Prostate gland (tissue), 2 donors: ENCODE results near the gene PGBD5. TPM values are rescaled to one million over a fixed set of nuclear protein-coding genes. Genes with fewer than 3 reads are reported as not detected.

Experiments used
- DNase-seq: peaks from one replicate; pipeline ENCODE4 v3.0.0-alpha.2; 2019; ENCODE audit warnings: low spot score
- H3K27ac ChIP-seq, 2 donors: fragments of 200-600 bp; sonication (generic); 2 replicates each; pipeline ENCODE4 v1.5.1; 2017 to 2019
- H3K27me3 ChIP-seq: fragments of 200-600 bp; sonication (generic); replicated peaks from 2 replicates; pipeline ENCODE4 v1.5.1; 2019; ENCODE audit not compliant: insufficient read depth
- H3K36me3 ChIP-seq, 2 donors: fragments of 200-600 bp; sonication (generic); 1 replicate in 1 of 2; 2 replicates in 1 of 2; pipeline versions ENCODE4 v1.5.1 to v1.8.1; 2017 to 2019
- H3K4me1 ChIP-seq: fragments of 200-600 bp; sonication (generic); replicated peaks from 2 replicates; pipeline ENCODE4 v1.5.1; 2019
- H3K4me3 ChIP-seq, 2 donors: fragments of 200-600 bp; sonication (generic); 2 replicates each; pipeline ENCODE4 v1.5.1; 2017 to 2019
- H3K9me3 ChIP-seq: fragments of 200-600 bp; sonication (generic); 2 replicates; pipeline ENCODE4 v1.5.1; 2017
- CTCF ChIP-seq, 4 experiments: fragments of 200-600 bp in 2 of 4; fragments of 450-650 bp in 2 of 4; sonication (generic) in 2 of 4; IDR thresholded peaks; 1 replicate in 3 of 4; 2 replicates in 1 of 4; pipeline ENCODE4 v1.5.1; 2016 to 2019; ENCODE audit warnings: antibody characterized with exemption in 4 of 4, mild to moderate bottlenecking in 2 of 4, moderate library complexity in 2 of 4
- POLR2A ChIP-seq: fragments of 450-650 bp; IDR thresholded peaks from one replicate; pipeline ENCODE4 v1.6.1; 2016; ENCODE audit warnings: antibody characterized with exemption, mild to moderate bottlenecking
- POLR2AphosphoS5 ChIP-seq: sonication (generic); formaldehyde crosslinking; IDR thresholded peaks from one replicate; pipeline ENCODE4 v1.6.1; 2017; ENCODE audit warnings: antibody characterized with exemption
- WGBS: methylation state at CpG from one replicate; pipeline ENCODE4 v1.1.5; 2018; 5-methylcytosine and 5-hydroxymethylcytosine counted together
- intact Hi-C: fragments of 100-400 bp; cut with DNase I; formaldehyde crosslinking; loops from one replicate; pipeline ENCODE4 v1.14.2; 2022
- total RNA-seq, 2 donors: library from RNA; depleted of rRNA; stranded (reverse); fragments of >200 nt; gene quantifications; one replicate each; pipeline ENCODE4 v1.1.0, GENCODE V29; 2016

PGBD5 gene
- total RNA-seq, 2 donors from 2014 or later: 0.55 to 8.8 TPM

DNA sequence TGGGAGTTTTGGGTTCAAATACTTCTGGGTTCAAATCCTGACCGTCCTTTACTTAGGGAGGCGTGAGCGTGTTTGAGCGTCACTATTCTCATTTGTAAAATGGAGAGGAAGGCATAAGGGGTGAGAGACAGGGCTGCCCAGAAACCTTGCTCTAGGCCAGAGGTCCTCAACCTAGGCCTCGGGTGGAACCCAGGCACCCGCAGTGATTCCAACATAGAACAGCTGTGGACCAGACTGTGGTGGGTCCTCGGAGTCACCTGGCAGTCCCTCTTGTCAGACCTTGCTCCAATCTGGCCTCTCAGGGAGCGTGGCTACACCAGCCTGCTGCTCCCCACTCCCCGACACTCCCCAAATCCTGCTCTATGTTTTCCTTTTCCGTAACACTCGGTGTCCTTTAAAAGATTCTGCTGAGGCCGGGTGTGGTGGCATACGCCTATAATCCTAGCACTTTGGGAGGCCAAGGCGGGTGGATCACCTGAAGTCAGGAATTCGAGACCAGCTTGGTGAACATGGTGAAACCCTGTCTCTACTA, 116.4 kb downstream of the PGBD5 start:
- TF ChIP-seq POLR2AphosphoS5 (no peak), POLR2A (no peak), CTCF (IDR thresholded peaks at IDR 0.05) (no peak)
- H3K36me3 ChIP-seq: no peaks in the 10 kb centered on the region
- H3K4me3 ChIP-seq: no peak overlapping the region
- intact Hi-C loops: loop anchor here (2.0 to 10.0 kb wide), 2 partner anchors 95 to 649 kb away; no protein-coding TSS in a partner anchor
- 98% methylated on average over 15 of the region's 15 CpGs for WGBS
- H3K4me1 ChIP-seq: no peaks in the 10 kb centered on the region
- H3K9me3 ChIP-seq: no peaks in the 10 kb centered on the region
- no peaks in the 10 kb centered on the region for H3K27me3 ChIP-seq
- no peak overlapping the region for H3K27ac ChIP-seq
- no peak for DNase-seq

DNA sequence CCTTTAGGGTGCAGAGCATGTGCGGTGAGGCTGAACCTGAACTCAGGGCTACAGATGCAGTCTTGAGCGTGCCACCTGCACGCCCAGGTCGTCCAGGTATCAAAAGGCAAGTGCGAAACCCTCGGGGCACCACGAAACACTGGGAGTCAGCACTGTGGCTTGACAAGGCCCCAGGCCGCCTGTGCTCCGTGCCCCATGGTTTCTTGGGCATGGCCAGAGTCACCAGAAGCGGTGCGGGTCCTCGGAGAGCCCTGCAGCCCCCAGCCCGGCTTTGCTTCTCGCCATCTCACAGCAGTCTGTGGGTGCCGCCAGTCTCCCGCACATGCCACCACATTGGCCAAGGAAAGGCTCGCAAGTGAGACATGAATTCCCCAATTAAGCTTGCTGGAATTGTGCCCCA, 117.3 kb downstream of the PGBD5 start:
- Histone ChIP-seq H3K36me3 (no peaks in the 10 kb centered on the region), H3K4me1 (no peaks in the 10 kb centered on the region), H3K27me3 (no peaks in the 10 kb centered on the region), H3K4me3 (no peak overlapping the region), H3K9me3 (no peaks in the 10 kb centered on the region), H3K27ac (no peak overlapping the region)
- no peak for DNase-seq
- TF ChIP-seq POLR2AphosphoS5 (no peak), CTCF (IDR thresholded peaks at IDR 0.05) (no peak), POLR2A (no peak)
- WGBS: 97% methylated on average over 17 of the region's 17 CpGs
- intact Hi-C loops: loop anchor here (10.0 kb wide), 1 partner anchor 94 kb away; no protein-coding TSS in a partner anchor

DNA sequence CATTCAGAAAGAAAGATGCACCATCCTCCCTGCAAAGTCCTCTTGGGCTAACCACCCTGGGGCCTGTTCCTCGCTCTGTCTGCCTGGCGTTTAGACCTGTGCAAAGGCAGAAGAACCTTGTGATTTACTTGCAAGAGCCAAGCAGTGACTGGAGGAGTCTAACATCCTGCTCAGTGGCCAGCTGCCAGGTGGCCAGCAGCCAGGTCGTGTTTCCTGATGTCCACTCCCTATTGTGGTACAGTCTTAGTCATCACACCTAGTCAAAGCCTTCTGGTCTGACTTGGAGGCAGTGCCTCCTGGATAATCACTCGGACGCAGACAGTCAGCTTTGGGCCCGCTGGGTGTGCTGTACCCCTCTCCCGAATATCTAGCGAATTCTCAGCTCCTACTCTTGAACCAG, 118.1 kb downstream of the PGBD5 start:
- Histone ChIP-seq H3K9me3 (no peaks in the 10 kb centered on the region), H3K4me3 (no peak overlapping the region), H3K4me1 (no peaks in the 10 kb centered on the region), H3K27ac (no peak overlapping the region), H3K27me3 (no peaks in the 10 kb centered on the region), H3K36me3 (no peaks in the 10 kb centered on the region)
- no peak for TF ChIP-seq CTCF (IDR thresholded peaks at IDR 0.05)
- TF ChIP-seq POLR2AphosphoS5: peak; percentile 77
- TF ChIP-seq POLR2A: no peak
- WGBS: 76% methylated on average over 8 of the region's 8 CpGs
- intact Hi-C loops: loop anchor here (10.0 kb wide), 1 partner anchor 93 kb away; no protein-coding TSS in a partner anchor
- DNase-seq: peak; percentile 79

DNA sequence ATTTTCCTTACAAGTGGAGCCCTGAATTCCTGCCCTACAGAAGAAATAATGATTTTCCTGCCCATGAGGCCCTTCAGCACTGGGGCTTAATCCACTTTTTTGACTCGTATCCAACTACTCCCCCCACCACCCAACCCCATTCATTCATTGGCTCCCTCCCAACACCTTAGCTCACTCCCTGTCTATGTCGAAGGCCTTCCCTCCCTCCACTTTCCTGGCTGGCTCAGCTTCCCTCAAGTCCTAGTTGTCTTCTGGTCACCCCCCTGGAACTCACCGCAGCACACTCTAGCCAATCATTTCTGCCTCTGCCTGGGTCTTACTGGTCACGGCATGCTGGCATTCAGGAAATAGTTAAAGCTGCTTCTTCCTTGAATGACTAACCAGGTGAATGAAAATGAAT, 118.9 kb downstream of the PGBD5 start:
- H3K4me3 ChIP-seq: no peak overlapping the region
- H3K4me1 ChIP-seq: no peaks in the 10 kb centered on the region
- H3K27me3 ChIP-seq: no peaks in the 10 kb centered on the region
- 44% methylated on average over 4 of the region's 4 CpGs for WGBS
- no peaks in the 10 kb centered on the region for H3K36me3 ChIP-seq
- TF ChIP-seq POLR2A (no peak), POLR2AphosphoS5 (no peak), CTCF (IDR thresholded peaks at IDR 0.05) (no peak)
- intact Hi-C loops: loop anchor here (10.0 kb wide), 1 partner anchor 92 kb away; no protein-coding TSS in a partner anchor
- no peak for DNase-seq
- H3K27ac ChIP-seq: no peak overlapping the region
- H3K9me3 ChIP-seq: no peaks in the 10 kb centered on the region

- 68% methylated on average over 4 of the region's 4 CpGs for WGBS
- Histone ChIP-seq H3K9me3 (no peaks in the 10 kb centered on the region), H3K27me3 (no peaks in the 10 kb centered on the region), H3K4me1 (no peaks in the 10 kb centered on the region), H3K4me3 (no peak overlapping the region), H3K36me3 (no peaks in the 10 kb centered on the region), H3K27ac (no peak overlapping the region)
- TF ChIP-seq POLR2AphosphoS5: no peak
- TF ChIP-seq POLR2A: no peak
- no peak for TF ChIP-seq CTCF (IDR thresholded peaks at IDR 0.05)
- no peak for DNase-seq
- intact Hi-C loops: loop anchor here (10.0 kb wide), 1 partner anchor 91 kb away; no protein-coding TSS in a partner anchor
These were observed 120.0 kb downstream of the PGBD5 start for GRCh38 chr1:230306169-230306568.
